ENCODE results near the gene DYNLL1. TPM values are rescaled to one million over a fixed set of nuclear protein-coding genes. Genes with fewer than 3 reads are reported as not detected.
"Not testable (repeated sequence)": the region's sequence is repeated elsewhere in the genome, so short reads cannot be mapped to it uniquely, and the experiment has no call there.

The DYNLL1 gene
- total RNA-seq, 1 donor from 2014 or later = 417 TPM

DNA sequence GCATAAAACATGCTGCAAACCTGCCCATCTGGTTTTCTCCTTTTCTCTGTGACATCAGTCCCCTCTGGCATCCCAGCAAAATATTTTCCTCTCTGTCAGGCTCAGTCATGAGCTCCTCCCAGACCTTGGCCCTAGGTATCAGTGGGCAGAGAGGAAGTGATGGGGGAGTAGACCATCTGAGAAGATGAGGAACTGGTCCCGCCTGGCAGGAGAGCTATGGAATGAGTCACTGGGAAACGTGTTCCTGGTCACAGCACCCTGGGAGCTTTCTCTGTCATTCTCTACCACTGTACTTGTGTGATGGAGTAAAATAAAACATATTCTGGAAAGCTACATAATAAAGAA lies 21.3 kb upstream of the DYNLL1 start:
- DNase-seq (ENCODE audit: low read depth) = peak; percentile 88

- DNase-seq (ENCODE audit: low read depth) = no peak
These were observed 20.3 kb upstream of the DYNLL1 start for GRCh38 chr12:120475643-120476042.

DNA sequence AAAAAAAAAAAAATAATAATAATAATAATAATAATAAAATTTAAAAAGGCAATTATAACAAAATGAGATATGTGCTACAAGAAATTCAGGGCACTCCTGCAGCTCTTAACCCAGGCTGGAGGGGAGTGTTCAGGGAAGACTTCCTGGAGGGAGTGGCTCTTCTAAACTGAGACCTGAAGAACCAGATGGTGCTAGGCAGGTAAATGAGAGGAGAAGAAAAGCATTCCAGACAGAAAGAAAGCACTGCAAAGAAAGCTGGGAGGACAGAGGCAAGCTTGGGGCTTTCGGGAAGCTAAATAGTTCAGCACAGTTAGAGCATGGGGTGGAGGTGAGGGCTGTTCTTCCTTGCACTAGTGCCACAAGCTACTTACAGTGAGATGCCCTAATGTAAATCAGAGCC lies 16.5 kb upstream of the DYNLL1 start:
- no peak for DNase-seq (ENCODE audit: low read depth)

GRCh38 chr12:120480211-120480610 lies 15.7 kb upstream of the DYNLL1 start:
- DNase-seq (ENCODE audit: low read depth) = no peak

GRCh38 chr12:120481022-120481767 lies 14.7 kb upstream of the DYNLL1 start:
- DNase-seq (ENCODE audit: low read depth) = peak; percentile 40

DNA sequence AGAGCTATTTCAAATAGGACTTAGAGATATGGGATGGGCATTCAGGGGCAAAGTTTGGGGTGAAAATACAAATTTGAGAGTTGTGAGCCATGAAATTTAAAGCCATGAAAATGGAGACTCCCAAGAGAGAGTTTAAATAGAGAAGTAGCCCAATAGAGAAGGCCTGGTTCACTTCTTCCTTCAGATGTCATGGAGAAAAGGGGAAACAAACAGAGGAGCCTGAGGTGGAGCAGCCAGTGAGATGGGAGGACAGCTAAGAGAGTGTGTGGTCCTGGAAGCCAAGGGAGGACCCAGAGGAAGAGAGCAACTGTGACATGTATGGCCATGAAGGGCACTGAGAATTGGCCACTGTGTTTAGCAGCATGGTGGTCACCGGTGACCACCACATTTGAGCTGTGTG lies 12.3 kb upstream of the DYNLL1 start:
- no peak for DNase-seq (ENCODE audit: low read depth)

DNA sequence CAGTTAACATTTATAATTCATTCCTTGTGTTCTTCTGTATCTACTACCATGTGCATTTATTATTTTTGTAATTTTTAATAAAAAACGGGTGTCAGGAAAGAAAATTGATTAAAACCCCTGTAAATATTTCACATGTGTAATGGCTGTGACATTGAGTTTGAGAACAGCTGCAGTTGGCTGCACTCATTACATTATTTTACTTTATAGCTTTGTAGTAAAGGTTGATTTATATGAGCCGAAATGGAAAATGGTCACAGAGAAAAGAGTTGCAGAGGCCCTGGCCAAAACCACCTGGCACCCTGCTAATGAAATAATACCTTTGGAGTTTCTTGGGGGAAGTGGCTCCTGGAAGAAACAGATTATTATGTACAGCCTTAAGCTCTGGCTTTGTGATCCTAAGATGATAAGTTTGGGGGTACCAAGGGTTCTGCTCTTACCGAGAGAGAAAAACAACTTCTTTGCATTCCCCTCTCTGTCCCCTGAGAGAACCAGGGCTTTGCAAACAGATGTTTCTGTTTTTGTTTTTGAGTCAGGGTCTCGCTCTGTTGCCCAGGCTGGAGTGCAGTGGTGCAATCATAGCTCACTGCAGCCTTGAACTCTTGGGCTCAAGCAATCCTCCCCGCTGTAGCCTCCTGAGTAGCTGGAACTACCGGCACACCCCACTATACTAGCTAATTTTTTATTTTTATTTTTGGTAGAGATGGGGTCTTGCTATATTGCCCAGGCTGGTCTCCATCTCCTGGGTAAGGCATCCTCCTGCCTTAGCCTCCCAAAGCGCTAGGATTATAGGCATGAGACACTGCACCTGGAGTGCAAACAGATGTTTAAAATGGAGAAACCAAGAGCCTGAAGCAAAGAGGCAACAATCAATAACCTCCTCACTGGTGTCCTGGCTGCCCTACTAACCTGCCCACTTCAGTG lies 9.7 kb upstream of the DYNLL1 start:
- DNase-seq (ENCODE audit: low read depth) = no peak

DNA sequence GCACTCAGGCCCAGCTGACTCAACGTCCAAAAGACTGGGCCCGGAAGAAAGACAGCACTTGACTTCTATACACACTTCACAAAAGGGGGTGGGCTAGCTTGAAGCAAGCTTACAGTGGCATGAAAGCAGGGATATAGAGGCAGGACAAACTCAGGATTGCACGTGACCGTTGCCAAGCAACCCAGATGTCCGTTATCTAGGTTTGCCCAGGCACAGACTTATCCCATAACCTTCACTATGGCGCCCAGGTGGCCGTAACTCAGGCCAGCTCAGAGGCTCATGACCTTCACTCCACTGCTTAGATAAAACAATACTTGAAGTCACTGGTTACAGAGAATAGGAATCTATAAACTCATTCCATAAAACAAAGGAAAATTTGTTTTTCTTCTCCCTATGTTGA lies 8.4 kb upstream of the DYNLL1 start:
- DNase-seq (ENCODE audit: low read depth) = not testable (repeated sequence)

- DNase-seq (ENCODE audit: low read depth) = no peak
These were observed 7.8 kb upstream of the DYNLL1 start for GRCh38 chr12:120488057-120488640.

GRCh38 chr12:120489018-120489417 lies 6.9 kb upstream of the DYNLL1 start:
- DNase-seq (ENCODE audit: low read depth) = no peak

GRCh38 chr12:120490325-120490724 lies 5.6 kb upstream of the DYNLL1 start:
- no peak for DNase-seq (ENCODE audit: low read depth)

DNA sequence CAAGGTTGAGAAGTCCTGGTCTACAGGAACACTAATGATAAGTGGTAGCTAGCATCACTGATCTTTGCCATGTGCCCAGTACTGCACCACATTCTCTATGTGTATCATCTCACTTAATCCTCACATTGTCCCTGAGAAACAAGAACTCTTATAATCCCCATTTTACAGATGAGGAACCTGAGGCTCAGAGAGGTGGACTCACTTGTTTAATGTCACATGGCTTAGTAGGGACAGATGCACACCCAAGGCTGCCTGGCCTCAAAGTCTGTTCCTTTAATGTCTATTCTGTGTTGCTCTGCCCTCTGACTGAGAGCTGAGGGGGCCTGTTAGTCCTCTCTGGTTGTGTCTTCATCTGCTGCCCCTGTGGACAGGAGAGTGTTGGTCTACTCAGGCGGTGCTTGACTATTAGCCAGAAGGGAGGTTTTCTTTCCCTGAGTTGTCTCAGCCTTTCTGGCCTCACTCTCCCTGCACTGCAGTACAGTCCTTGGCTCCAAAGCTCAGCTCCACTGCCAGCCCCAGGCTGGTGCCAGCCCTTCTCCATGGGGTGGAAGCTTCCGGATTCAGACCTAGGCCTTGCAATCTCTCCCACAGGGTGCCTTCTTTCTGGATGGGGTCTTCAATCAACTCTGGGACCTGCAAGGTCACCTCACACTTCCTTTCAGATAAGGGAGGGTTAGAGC lies 4.9 kb upstream of the DYNLL1 start:
- DNase-seq (ENCODE audit: low read depth) = no peak

DNA sequence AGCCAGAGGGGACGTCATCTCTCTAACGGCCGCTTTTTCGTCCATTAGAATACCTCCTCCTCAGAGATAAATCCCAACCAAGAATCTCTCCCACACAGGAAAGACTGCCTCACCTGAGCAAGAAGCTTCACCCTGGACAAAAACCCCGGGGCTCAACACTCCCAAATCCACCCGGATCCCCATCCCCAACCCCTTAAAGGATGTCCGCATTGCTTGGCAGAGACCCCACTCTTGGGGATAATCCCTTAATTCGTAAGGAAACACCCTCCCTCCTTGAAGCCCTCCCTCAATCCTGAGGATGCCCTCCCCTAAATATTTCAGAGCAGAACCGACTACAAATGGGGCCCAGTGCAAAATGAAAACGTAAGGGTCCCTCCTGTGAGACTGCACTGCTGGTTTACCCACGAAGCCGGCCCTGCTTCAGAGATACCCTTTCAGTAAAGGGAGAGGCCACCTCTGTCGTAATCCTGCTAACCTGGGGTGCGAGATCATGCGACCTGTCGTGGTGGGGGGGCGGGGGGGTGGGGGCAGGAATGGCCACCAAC lies 655 bp upstream of the DYNLL1 start:
- DNase-seq (ENCODE audit: low read depth) = no peak

DNA sequence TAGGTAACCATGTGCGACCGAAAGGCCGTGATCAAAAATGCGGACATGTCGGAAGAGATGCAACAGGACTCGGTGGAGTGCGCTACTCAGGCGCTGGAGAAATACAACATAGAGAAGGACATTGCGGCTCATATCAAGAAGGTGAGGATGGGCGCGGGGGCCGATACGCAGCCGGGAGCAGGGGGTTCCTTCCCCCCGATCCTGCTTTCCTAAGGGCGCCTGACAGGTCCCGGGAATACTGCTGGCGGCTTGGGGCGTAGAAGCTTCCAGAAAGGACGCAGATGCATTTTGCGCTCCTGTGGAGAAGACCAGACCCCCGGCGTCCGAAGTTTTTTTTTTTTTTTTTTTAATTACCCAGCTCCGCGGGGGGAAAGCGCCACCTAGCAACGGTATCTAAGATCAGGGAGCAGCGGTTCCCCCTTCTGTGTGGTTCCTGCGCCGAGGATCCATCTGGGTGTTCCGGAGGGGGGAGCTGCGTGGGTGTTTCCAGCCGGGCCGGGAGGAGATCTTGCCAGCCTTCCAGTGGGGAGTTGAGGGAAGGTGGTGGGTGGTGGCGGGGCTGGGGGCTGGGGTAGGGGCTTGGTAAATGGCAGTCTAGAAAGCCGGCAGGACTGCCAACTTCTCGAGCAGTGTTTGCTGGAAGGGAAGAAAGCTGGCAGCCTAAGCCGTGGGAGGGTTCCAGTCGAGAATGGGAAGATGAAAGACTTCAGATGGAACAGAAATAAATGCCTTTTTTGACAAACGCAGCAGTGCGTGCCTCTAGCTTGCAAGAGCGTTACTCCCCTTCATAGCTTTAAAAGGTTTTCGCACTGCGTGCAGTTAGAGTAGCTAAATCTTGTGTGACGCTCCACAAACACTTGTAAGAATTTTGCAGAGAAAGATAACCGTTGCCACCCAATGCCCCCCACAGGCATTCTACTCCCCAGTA lies 764 bp downstream of the DYNLL1 start:
- peak; percentile 22 for DNase-seq (ENCODE audit: low read depth)

- DNase-seq (ENCODE audit: low read depth) = no peak
These were observed 1.7 kb downstream of the DYNLL1 start for GRCh38 chr12:120497524-120498150.

- no peak for DNase-seq (ENCODE audit: low read depth)
These were observed 3.1 kb downstream of the DYNLL1 start for GRCh38 chr12:120498870-120499515.

- DNase-seq (ENCODE audit: low read depth) = no peak
These were observed 4.7 kb downstream of the DYNLL1 start for GRCh38 chr12:120500581-120500980.

GRCh38 chr12:120504587-120504986 lies 8.7 kb downstream of the DYNLL1 start:
- no peak for DNase-seq (ENCODE audit: low read depth)

GRCh38 chr12:120508537-120508936 lies 12.6 kb downstream of the DYNLL1 start:
- DNase-seq (ENCODE audit: low read depth) = no peak

- DNase-seq (ENCODE audit: low read depth) = no peak
These were observed 18.1 kb downstream of the DYNLL1 start for GRCh38 chr12:120514002-120514401.
